Stimulated activated CD8-positive, alpha-beta memory T cell treated with anti-CD3 and anti-CD28 coated beads, Interleukin-4, amount 100 ng/mL, for 24 hours (primary cell): Measurements from ENCODE around the gene NLGN3.

Source experiments
- DNase-seq: peaks from one replicate; pipeline ENCODE4 v3.0.0-alpha.2; 2020; ENCODE audit warnings: low read depth

Gene NLGN3

DNA sequence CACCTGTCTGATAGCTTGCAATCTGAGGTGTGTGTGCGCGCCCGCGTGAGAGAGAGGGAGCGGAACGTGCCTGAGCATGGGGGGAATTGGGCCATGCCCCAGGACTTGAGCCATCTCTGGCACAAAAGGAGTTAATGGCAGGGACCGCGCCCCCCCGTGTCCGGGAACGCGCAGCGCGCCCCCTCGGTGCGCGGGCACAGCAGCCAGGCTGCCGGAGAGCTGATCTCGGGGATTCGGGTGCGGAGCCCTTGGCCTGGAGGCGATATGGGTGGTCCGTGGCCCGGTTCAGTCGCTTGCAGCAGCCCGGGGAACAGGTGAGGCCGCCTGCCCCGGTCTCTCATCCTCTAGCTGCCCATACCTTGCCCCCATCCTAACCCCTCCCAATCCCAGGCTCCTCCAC, at the start of gene NLGN3:
TSS of gene NLGN3 (plus strand) at position 191 of the 400 bp plus-strand sequence. CDS start 2,909 bp downstream, outside the sequence.
- no peak for DNase-seq

DNA sequence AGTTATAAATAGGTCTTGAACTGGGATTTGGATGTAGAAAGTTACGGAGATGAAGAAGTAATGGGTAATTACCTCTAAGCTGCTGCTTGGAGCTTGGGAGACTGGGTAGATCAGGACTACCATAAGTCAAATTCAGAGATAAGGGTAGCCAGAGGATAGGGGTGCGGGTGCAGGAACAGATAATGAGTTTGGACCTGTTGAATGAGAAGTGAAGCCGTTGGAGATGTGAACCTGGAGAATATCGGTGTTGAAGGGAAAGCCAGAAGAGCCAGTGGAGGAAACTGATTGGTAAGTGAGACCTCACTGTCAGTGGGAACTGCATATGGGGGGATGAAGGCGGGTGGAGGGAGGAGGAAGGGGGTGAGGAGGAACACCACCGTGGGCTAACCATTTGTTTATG, 49.6 kb upstream of the NLGN3 start:
- DNase-seq = no peak

GRCh38 chrX:71095555-71095980, 49.1 kb upstream of the NLGN3 start, which contains the start of gene FOXO4:
TSS of gene FOXO4 (plus strand) at chrX:71095851. CDS start at chrX:71096529, 678 bp downstream.
- DNase-seq = peak; percentile 84

DNA sequence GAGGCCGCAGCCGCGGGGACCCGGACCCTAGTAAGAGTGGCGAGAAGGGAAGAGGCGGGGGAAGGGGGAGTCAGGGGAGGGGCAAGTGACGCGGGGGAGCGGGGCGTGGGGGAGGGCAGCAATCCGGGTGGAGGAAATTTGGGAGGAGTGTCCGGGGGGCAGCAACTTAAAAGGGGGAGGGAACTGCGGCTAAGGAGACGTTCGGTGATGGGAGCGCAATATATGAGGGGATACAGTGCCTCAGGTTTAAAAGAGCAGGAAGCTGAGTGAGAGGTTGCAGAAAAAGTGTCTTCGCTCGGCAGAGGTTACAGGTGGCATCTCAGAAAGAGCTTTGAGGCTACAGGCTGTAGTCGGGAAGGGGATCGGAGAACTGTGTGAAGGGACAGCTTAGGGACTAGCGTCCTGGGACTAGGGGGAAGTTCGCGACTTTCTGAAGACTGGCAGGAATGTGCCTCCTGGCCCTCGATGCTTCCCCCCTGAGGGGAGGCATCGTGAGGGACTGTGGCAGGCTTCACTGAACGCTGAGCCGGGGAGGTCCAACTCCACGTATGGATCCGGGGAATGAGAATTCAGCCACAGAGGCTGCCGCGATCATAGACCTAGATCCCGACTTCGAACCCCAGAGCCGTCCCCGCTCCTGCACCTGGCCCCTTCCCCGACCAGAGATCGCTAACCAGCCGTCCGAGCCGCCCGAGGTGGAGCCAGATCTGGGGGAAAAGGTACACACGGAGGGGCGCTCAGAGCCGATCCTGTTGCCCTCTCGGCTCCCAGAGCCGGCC, 48.5 kb upstream of the NLGN3 start:
- no peak for DNase-seq

- no peak for DNase-seq
These were observed 47.9 kb upstream of the NLGN3 start for GRCh38 chrX:71096760-71097032.

- DNase-seq = peak; percentile 61
These were observed 46.3 kb upstream of the NLGN3 start for GRCh38 chrX:71098302-71098701.

GRCh38 chrX:71098951-71099506, 45.6 kb upstream of the NLGN3 start:
- DNase-seq = no peak

GRCh38 chrX:71099736-71100135, 44.9 kb upstream of the NLGN3 start:
- DNase-seq = no peak

GRCh38 chrX:71100581-71101505, 43.8 kb upstream of the NLGN3 start:
- no peak for DNase-seq

DNA sequence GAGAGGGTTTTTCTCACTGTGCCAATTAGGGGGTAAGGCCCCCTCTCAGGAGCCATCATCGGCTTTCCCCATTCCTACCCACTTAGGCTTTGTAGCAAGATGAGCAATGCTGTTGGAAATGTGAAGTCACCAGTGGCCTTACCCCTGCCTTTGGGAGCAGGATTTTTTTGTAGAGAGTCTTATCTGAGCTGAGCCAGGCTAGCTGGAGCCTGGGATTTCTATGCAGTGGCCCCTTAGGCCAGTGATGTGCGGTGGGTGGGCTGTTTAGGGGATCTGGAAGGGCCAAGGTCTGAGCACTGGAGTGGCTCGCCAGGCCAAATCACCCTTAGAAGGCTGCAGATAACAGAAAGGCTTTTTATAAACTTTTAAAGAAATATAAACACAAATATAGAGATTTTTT, 42.3 kb upstream of the NLGN3 start:
- DNase-seq = no peak

DNA sequence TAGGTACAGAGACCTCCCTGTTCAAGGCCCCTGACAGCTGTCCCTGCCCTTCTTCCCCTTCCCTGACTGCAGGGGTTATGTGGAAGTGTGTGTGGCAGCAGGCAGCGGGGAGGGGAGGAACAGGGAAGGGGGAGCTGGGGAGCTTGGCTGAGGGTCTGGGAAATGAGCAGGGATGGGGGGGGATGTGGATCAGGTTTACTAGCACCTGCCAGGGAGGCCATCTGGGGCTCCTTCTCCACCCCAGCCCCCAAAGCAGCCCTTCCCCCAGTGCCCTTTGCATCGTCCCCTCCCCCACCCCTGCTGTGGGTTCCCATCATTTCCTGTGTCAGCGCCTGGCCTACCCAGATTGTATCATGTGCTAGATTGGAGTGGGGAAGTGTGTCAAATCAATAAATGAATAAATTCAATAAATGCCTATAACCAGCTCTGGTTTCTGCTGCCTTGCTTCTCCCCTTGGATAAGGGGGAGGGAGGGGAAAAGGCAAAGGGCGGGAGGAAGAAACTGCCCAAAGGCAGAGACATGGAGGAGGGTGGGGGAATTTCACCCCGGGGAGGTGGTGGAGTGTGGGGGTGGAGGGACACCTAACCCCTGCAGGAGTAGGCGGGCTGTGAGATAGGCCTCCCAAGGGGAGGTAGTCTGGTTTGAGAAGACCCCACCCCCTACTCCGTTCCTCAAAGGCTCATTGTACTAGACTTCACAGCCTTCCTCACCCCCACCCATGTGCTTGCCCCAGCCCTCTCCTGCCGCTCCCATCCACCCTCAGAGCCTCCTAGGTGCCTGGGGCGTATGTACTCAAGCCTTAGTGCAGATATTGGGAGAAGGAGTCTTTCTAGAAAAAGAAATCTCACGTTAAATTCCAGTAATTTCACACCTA, 41.3 kb upstream of the NLGN3 start:
- peak; percentile 46 for DNase-seq

- no peak for DNase-seq
These were observed 39.0 kb upstream of the NLGN3 start for GRCh38 chrX:71105628-71106027.

DNA sequence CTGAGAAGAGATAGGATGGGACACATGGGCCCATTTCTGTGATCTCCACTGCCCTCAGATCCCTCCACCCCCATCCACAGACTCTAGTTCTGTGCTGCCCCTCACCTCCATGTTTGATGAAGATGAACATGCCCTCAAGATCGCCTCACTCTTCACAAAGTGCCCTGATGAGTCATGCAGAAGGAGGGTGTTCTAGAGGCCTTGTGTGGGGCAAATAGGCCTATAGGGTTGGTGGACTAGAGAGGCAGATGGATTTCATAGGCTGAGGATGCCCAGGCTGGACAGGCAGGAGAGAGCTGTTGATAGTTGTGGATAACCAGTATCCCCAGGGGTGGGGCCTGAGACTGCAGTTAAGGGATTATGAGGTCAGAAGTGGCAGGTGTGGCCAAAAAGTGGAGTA, 38.2 kb upstream of the NLGN3 start, which contains the start of gene CXorf65:
TSS of gene CXorf65 (minus strand) at position 314 of the 400 bp plus-strand sequence. CDS start at position 130, 184 bp downstream.
- no peak for DNase-seq

GRCh38 chrX:71107245-71107644, 37.4 kb upstream of the NLGN3 start:
- DNase-seq = no peak

DNA sequence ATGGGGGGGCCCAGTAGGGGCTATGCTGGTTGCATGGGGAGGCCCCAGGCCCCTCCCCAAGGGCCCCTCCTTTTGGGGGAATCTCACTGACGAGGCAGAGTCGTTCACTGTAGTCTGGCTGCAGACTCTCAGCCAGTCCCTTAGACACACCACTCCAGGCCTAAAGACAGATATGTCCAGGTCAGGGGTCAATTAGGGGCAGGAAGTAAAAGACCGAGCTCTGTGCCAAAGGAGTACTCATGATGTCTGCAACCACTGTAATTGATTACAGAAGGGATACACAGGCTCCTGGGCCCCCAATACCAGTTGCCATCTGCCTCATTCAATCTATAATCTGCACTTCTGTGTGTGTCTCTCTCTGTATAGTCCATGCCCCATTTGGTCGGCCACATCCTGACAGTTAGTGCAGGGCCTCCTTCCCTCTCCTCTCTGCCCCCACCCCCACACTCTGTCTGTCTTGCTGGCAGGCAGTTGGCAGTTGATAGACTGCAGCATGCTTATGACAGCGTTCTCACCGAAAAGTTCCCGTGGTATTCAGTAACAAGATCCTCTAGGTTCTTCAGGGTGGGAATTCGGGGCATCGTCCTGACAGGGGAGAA, 36.8 kb upstream of the NLGN3 start:
- peak; percentile 28 for DNase-seq

GRCh38 chrX:71109051-71109450, 35.6 kb upstream of the NLGN3 start:
- no peak for DNase-seq

GRCh38 chrX:71111141-71111843, 33.3 kb upstream of the NLGN3 start, which contains the start of gene IL2RG:
TSS of gene IL2RG (minus strand) at chrX:71111577. CDS start at chrX:71111539, 38 bp downstream.
- peak; percentile 59 for DNase-seq

DNA sequence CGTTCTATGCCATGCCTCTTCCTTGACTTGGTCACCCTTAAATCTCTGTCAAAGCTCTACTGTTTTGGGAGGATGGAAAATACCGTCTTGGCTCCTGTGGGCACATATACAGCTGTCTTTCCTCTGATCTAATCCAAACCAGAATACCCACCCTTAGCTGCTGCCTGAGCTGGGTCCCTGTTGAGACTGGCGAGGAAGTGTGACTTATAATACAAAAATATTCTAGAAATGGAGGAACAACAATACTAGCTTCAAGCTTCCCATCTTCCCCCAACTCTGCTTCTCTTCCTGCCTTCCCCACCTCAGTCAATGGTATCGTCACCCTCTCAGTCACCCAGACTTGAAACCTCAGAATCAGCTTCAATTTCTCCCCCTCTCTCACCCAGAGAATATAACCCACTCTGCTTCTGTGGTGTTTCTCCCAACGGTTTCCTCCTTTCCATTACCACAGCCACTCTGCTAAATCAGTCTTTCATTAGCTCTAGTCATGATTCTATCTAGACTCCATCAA, 32.7 kb upstream of the NLGN3 start:
- DNase-seq = no peak

DNA sequence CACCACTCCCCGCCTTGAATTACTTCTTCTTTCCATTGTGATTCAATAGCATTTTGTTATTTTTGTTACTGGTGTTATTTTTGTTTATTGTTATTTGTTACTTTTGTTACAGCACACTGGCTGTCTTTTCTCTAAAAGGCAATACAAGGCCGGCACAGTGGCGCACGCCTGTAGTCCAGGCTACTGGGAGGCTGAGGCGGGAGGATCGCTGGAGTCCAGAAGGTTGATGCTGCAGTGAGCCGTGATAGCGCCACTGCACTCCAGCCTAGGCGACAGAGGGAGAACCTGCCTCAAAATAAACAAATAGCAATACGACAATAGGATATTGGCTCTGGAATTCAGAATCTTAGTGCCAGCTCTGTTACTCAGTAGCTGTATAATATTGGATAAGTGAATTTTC, 27.3 kb upstream of the NLGN3 start:
- DNase-seq = no peak
